OCI-LY1 (cell line): ENCODE results near the gene CHMP6.

Experiments
- H2AFZ ChIP-seq: fragments of 200-600 bp; sonication (generic), shearing (Covaris generic); 2 replicates; pipeline ENCODE4 v1.6.0; 2014; ENCODE audit warnings: antibody characterized with exemption, mild to moderate bottlenecking, low read length
- H3F3A ChIP-seq: fragments of 200-600 bp; sonication (generic), shearing (Covaris generic); 2 replicates; pipeline ENCODE4 v1.6.0; 2014; ENCODE audit warnings: mild to moderate bottlenecking, antibody characterized with exemption, low read length, moderate library complexity; ENCODE audit not compliant: insufficient read depth
- H3K27ac ChIP-seq: fragments of 200-600 bp; sonication (generic); 2 replicates; pipeline ENCODE4 v1.5.1; 2014; ENCODE audit warnings: low read length, mixed run types, mild to moderate bottlenecking, low read depth; ENCODE audit not compliant: poor library complexity, severe bottlenecking
- H3K27me3 ChIP-seq: fragments of 200-600 bp; sonication (generic); 2 replicates; pipeline ENCODE4 v1.6.0; 2014; ENCODE audit warnings: antibody characterized with exemption, mild to moderate bottlenecking, low read length, moderate library complexity; ENCODE audit not compliant: insufficient read depth
- H3K36me3 ChIP-seq: fragments of 200-600 bp; sonication (generic); 2 replicates; pipeline ENCODE4 v1.6.1; 2014; ENCODE audit warnings: mild to moderate bottlenecking, antibody characterized with exemption, low read length, moderate library complexity, mixed read lengths; ENCODE audit not compliant: insufficient read depth
- H3K4me1 ChIP-seq: fragments of 200-600 bp; sonication (generic); 2 replicates; pipeline ENCODE4 v1.5.1; 2014; ENCODE audit warnings: mild to moderate bottlenecking, low read length, moderate library complexity; ENCODE audit not compliant: insufficient read depth, severe bottlenecking
- H3K4me2 ChIP-seq: fragments of 200-600 bp; sonication (generic), shearing (Covaris generic); 2 replicates; pipeline ENCODE4 v1.6.1; 2014; ENCODE audit warnings: low read length
- H3K4me3 ChIP-seq: fragments of 200-600 bp; sonication (generic); 2 replicates; pipeline ENCODE4 v1.5.1; 2014; ENCODE audit warnings: low read length, low read depth, mild to moderate bottlenecking, mixed read lengths; ENCODE audit not compliant: poor library complexity, severe bottlenecking
- H3K79me2 ChIP-seq: fragments of 200-600 bp; shearing (Covaris generic); 2 replicates; pipeline ENCODE4 v1.6.1; 2016; ENCODE audit warnings: mixed run types, low read length, mixed read lengths; ENCODE audit not compliant: insufficient read depth
- H3K9ac ChIP-seq: fragments of 200-600 bp; sonication (generic), shearing (Covaris generic); 2 replicates; pipeline ENCODE4 v1.6.1; 2014; ENCODE audit warnings: mild to moderate bottlenecking, low read length, mixed read lengths
- H3K9me2 ChIP-seq: fragments of 200-600 bp; sonication (generic), shearing (Covaris generic); 2 replicates; pipeline ENCODE4 v1.6.1; 2014; ENCODE audit warnings: low read depth, mild to moderate bottlenecking, low read length, mixed read lengths
- H3K9me3 ChIP-seq: fragments of 200-600 bp; shearing (Covaris generic); 2 replicates; pipeline ENCODE4 v1.6.1; 2014; ENCODE audit warnings: low read length, mixed read lengths
- H4K20me1 ChIP-seq: fragments of 200-600 bp; sonication (generic), shearing (Covaris generic); 2 replicates; pipeline ENCODE4 v1.6.0; 2016; ENCODE audit warnings: mild to moderate bottlenecking, low read length; ENCODE audit not compliant: insufficient read depth
- EZH2 ChIP-seq: fragments of 200-600 bp; sonication (generic), shearing (Covaris generic); IDR thresholded peaks from 2 replicates; pipeline ENCODE4 v1.8.0; 2017; ENCODE audit warnings: borderline replicate concordance, mixed run types, mild to moderate bottlenecking, antibody characterized with exemption, low read length, moderate library complexity, mixed read lengths
- TF ChIP-seq, protein P1 (sequence below): fragments of 200-600 bp; sonication (generic), shearing (Covaris generic); IDR thresholded peaks from 2 replicates; pipeline ENCODE4 v1.5.1; 2017; ENCODE audit warnings: mild to moderate bottlenecking, antibody characterized with exemption, low read length, moderate library complexity, mixed read lengths

CHMP6 gene

DNA sequence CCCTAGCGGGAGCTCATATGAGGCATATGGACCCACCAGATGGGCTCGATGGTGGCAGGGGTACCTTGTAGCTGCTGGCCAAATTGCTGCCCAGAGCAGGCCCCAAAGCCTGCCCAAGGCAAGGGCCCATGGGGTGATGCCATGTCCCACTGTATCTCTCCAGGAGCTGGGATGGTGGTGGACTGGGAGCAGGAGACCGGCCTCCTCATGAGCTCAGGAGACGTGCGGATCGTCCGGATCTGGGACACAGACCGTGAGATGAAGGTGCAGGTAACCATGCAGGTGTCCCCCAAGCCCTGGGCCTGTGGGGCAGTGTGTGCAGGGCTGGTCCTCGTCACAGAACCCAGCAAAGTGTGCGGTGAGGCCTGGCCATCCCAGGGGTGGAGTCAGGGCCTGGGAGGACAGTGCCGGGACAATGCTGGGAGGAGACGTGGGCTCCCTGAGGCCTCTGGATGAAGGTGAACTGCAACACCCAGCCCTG is 34.1 kb upstream of the CHMP6 start:
- TF ChIP-seq, protein P1, sequence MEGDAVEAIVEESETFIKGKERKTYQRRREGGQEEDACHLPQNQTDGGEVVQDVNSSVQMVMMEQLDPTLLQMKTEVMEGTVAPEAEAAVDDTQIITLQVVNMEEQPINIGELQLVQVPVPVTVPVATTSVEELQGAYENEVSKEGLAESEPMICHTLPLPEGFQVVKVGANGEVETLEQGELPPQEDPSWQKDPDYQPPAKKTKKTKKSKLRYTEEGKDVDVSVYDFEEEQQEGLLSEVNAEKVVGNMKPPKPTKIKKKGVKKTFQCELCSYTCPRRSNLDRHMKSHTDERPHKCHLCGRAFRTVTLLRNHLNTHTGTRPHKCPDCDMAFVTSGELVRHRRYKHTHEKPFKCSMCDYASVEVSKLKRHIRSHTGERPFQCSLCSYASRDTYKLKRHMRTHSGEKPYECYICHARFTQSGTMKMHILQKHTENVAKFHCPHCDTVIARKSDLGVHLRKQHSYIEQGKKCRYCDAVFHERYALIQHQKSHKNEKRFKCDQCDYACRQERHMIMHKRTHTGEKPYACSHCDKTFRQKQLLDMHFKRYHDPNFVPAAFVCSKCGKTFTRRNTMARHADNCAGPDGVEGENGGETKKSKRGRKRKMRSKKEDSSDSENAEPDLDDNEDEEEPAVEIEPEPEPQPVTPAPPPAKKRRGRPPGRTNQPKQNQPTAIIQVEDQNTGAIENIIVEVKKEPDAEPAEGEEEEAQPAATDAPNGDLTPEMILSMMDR: no peak
- TF ChIP-seq EZH2: no peak
- no peaks in the 10 kb centered on the region for H3K9me2 ChIP-seq
- H3K4me2 ChIP-seq: no peak overlapping the region
- no peak overlapping the region for H2AFZ ChIP-seq
- H3K27ac ChIP-seq: no peak overlapping the region
- H3K27me3 ChIP-seq: no peaks in the 10 kb centered on the region
- no peaks in the 10 kb centered on the region for H4K20me1 ChIP-seq
- H3K79me2 ChIP-seq: no peaks in the 10 kb centered on the region
- no peak overlapping the region for H3K9ac ChIP-seq
- no peaks in the 10 kb centered on the region for H3K4me1 ChIP-seq
- no peaks in the 10 kb centered on the region for H3K9me3 ChIP-seq
- H3F3A ChIP-seq: no peaks in the 10 kb centered on the region
- H3K36me3 ChIP-seq: peaks cover 76% of the 10 kb centered on the region
- H3K4me3 ChIP-seq: no peak overlapping the region

DNA sequence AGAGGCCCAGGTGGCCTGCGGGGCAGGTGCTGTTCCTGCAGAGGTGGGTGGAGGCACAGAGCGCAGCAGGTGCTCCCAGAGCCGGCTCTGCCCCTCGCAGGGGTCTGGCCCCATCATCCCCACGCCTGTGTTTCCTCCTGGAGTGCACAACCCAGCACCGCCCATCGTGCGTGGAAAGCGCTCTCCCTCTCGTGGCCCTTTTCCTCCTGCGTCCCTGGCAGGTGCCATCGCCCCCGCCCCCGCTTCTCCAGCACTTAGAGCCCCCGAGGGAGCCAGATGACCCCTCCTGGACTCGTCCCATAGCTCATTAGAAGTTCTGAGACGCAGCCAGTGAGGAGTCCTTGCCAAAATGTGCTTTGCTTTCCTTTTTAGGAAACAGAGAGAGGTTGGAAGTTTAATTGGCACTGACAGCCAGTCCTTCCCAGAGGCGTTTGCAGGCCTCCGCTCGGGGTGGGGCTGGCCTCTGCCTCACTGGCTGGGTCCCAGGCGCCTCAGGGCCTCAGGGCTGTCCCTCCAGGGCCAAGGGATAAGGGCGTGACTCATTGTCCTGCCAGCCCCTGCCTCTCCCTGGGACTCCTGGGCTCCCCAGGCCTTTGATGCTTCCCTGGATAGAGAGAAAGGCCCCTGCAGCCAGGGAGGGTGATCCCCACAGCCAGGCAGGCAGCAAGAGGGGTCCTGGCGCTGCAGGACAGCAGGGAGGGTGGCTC is 32.2 kb upstream of the CHMP6 start:
- no peak overlapping the region for H3K27ac ChIP-seq

DNA sequence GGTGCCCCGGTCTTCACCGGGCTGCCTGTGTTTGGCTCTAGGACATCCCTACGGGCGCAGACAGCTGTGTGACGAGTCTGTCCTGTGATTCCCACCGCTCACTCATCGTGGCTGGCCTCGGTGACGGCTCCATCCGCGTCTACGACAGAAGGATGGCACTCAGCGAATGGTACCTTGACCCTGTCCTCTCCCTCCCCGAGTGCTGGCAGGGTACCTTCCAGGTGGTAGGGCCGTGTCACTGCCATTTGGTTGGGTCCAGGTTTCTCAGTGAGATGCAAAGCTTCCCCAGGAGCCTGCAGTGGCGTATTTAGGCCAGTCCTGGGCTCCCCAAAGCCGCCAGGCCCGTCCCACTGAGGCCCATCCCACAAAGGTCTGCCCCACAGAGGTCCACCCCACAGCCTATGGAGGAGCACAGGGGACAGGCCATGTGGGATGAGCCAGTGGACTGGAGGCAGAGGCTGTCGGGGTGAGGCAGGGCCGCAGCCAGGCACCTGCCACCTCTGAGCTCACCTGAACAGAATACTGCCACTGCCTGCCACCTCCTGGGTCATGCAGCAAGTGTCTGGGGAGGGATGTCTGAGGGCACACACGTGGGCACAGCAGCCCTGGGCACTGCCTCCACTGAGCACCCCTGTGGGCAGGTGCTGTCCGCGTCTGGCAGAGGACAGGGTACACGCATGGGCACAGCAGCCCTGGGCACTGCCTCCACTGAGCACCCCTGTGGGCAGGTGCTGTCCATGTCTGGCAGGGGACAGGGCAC is 31.4 kb upstream of the CHMP6 start:
- Histone ChIP-seq H3K27me3 (no peaks in the 10 kb centered on the region), H3K4me3 (no peak overlapping the region), H3K79me2 (no peaks in the 10 kb centered on the region), H3K4me2 (no peak overlapping the region), H3K36me3 (peaks cover 73% of the 10 kb centered on the region), H3K9me2 (no peaks in the 10 kb centered on the region), H3K9me3 (no peaks in the 10 kb centered on the region), H4K20me1 (no peaks in the 10 kb centered on the region), H3K9ac (no peak overlapping the region), H3F3A (no peaks in the 10 kb centered on the region), H2AFZ (no peak overlapping the region), H3K4me1 (no peaks in the 10 kb centered on the region), H3K27ac (no peak overlapping the region)
- no peak for TF ChIP-seq EZH2
- TF ChIP-seq, protein P1: no peak

More for the DNA sequence above, 32.2 kb upstream of the CHMP6 start:
- Histone ChIP-seq H3K36me3 (peaks cover 72% of the 10 kb centered on the region), H3K9me2 (no peaks in the 10 kb centered on the region), H3F3A (no peaks in the 10 kb centered on the region), H4K20me1 (no peaks in the 10 kb centered on the region), H3K4me3 (no peak overlapping the region), H3K9me3 (no peaks in the 10 kb centered on the region), H3K9ac (no peak overlapping the region), H3K4me2 (no peak overlapping the region), H3K27me3 (no peaks in the 10 kb centered on the region), H2AFZ (no peak overlapping the region), H3K4me1 (no peaks in the 10 kb centered on the region), H3K79me2 (no peaks in the 10 kb centered on the region)
- TF ChIP-seq EZH2: no peak
- TF ChIP-seq, protein P1: no peak
